BJ (cell line): ENCODE results near the gene TSPAN12. TPM values are rescaled to one million over a fixed set of nuclear protein-coding genes. Genes with fewer than 3 reads are reported as not detected.

ENCODE experiments used
- CTCF ChIA-PET: fragments of 350-600 bp; formaldehyde crosslinking; extraction: SDS; loops from one replicate; lab custom pipeline; 2021; ENCODE audit warnings: antibody characterized with exemption, inconsistent platforms; lab: Yijun Ruan, JAX
- POLR2A ChIA-PET: fragments of 300-600 bp; sonication (Branson Sonifier 250); formaldehyde crosslinking; extraction: SDS; loops from one replicate; lab custom pipeline; 2021; ENCODE audit warnings: antibody characterized with exemption; lab: Charles Lee
- DNase-seq: peaks from one replicate; pipeline ENCODE4 v3.0.0-alpha.2; 2011; ENCODE audit warnings: low read depth
- H3K27me3 ChIP-seq: 2 replicates; pipeline ENCODE4 v1.6.0; 2011; ENCODE audit warnings: low read length; ENCODE audit not compliant: control insufficient read depth, insufficient read depth
- H3K36me3 ChIP-seq: 2 replicates; pipeline ENCODE4 v1.5.1; 2011; ENCODE audit warnings: low read length; ENCODE audit not compliant: control insufficient read depth, insufficient read depth
- H3K4me3 ChIP-seq: 2 replicates; pipeline ENCODE4 v1.5.1; 2011; ENCODE audit warnings: low read depth, mild to moderate bottlenecking, control low read depth, low read length
- CTCF ChIP-seq: IDR thresholded peaks from 2 replicates; pipeline ENCODE4 v1.5.1; 2011; ENCODE audit warnings: low read depth, mild to moderate bottlenecking, control low read depth, inconsistent platforms, low read length, moderate library complexity; ENCODE audit not compliant: insufficient read depth
- polyA plus RNA-seq: library from polyadenylated mRNA; depleted of rRNA; stranded (reverse); fragments of >200 nt; gene quantifications from 2 replicates; pipeline ENCODE4 v1.2.3, GENCODE V29; 2011

The TSPAN12 gene
- polyA plus RNA-seq, 1 experiment = not detected

- ChIA-PET CTCF (interaction anchor here (0.8 kb wide), 1 partner anchor 10 kb away, joined by 3 read pairs; no protein-coding TSS in a partner anchor), POLR2A (no interaction called here)
- Histone ChIP-seq H3K36me3 (no peaks in the 10 kb centered on the region), H3K4me3 (no peak overlapping the region), H3K27me3 (no peaks in the 10 kb centered on the region)
- no peak for TF ChIP-seq CTCF
- no peak for DNase-seq
Observed at GRCh38 chr7:120834726-120835125, 23.2 kb downstream of the TSPAN12 start.

- no peak for TF ChIP-seq CTCF
- no peak for DNase-seq
- CTCF ChIA-PET = interaction anchor here (0.8 kb wide), 1 partner anchor 11 kb away, joined by 3 read pairs; no protein-coding TSS in a partner anchor
- H3K27me3 ChIP-seq = no peaks in the 10 kb centered on the region
- H3K4me3 ChIP-seq = no peak overlapping the region
- POLR2A ChIA-PET = no interaction called here
- H3K36me3 ChIP-seq = no peaks in the 10 kb centered on the region
Observed at GRCh38 chr7:120833546-120833945, 24.4 kb downstream of the TSPAN12 start.

- Histone ChIP-seq H3K27me3 (no peaks in the 10 kb centered on the region), H3K36me3 (no peaks in the 10 kb centered on the region), H3K4me3 (no peak overlapping the region)
- CTCF ChIA-PET = no interaction called here
- no peak for TF ChIP-seq CTCF
- DNase-seq = no peak
- POLR2A ChIA-PET = no interaction called here
Observed at GRCh38 chr7:120832803-120833202, 25.1 kb downstream of the TSPAN12 start.

GRCh38 chr7:120831260-120831659 is 26.7 kb downstream of the TSPAN12 start:
- POLR2A ChIA-PET = no interaction called here
- no peak for DNase-seq
- Histone ChIP-seq H3K36me3 (no peaks in the 10 kb centered on the region), H3K27me3 (no peaks in the 10 kb centered on the region), H3K4me3 (no peak overlapping the region)
- TF ChIP-seq CTCF = no peak
- CTCF ChIA-PET = no interaction called here

- POLR2A ChIA-PET = no interaction called here
- Histone ChIP-seq H3K27me3 (no peaks in the 10 kb centered on the region), H3K4me3 (no peak overlapping the region), H3K36me3 (no peaks in the 10 kb centered on the region)
- no peak for DNase-seq
- CTCF ChIA-PET = no interaction called here
- TF ChIP-seq CTCF = no peak
Observed at GRCh38 chr7:120829487-120829886, 28.5 kb downstream of the TSPAN12 start.
